Parathyroid adenoma (tissue), 2 donors: Measurements from ENCODE around the gene PPP3CB.

Source experiments
- H2AFZ ChIP-seq: fragments of 300-600 bp; sonication (generic); one replicate; pipeline ENCODE4 v1.7.0; 2017; ENCODE audit warnings: antibody characterized with exemption, mild to moderate bottlenecking
- H3K27ac ChIP-seq: fragments of 300-600 bp; sonication (generic); one replicate; pipeline ENCODE4 v1.7.0; 2017
- H3K27me3 ChIP-seq: fragments of 300-600 bp; sonication (generic); one replicate; pipeline ENCODE4 v1.7.0; 2017; ENCODE audit warnings: low read length; ENCODE audit not compliant: control insufficient read depth, insufficient read depth
- H3K36me3 ChIP-seq: fragments of 300-600 bp; sonication (generic); one replicate; pipeline ENCODE4 v1.7.0; 2017; ENCODE audit warnings: low read length; ENCODE audit not compliant: control insufficient read depth, insufficient read depth
- H3K4me1 ChIP-seq: fragments of 300-600 bp; sonication (generic); one replicate; pipeline ENCODE4 v1.7.0; 2017; ENCODE audit warnings: control low read depth
- H3K4me2 ChIP-seq: fragments of 300-600 bp; sonication (generic); one replicate; pipeline ENCODE4 v1.7.0; 2017; ENCODE audit warnings: low read length
- H3K4me3 ChIP-seq: fragments of 300-600 bp; sonication (generic); one replicate; pipeline ENCODE4 v1.7.0; 2017; ENCODE audit warnings: low read depth, low read length
- H3K79me2 ChIP-seq: fragments of 300-600 bp; sonication (generic); one replicate; pipeline ENCODE4 v1.7.0; 2017; ENCODE audit warnings: control low read depth
- H3K9ac ChIP-seq: fragments of 300-600 bp; sonication (generic); one replicate; pipeline ENCODE4 v1.7.0; 2017; ENCODE audit warnings: mild to moderate bottlenecking
- H3K9me3 ChIP-seq: fragments of 300-600 bp; sonication (generic); one replicate; pipeline ENCODE4 v1.7.0; 2017; ENCODE audit warnings: low read length; ENCODE audit not compliant: control insufficient read depth
- CTCF ChIP-seq: fragments of 300-600 bp; sonication (generic); IDR thresholded peaks from one replicate; pipeline ENCODE4 v1.7.0; 2017; ENCODE audit warnings: antibody characterized with exemption, mild to moderate bottlenecking
- donor health status: primary hyperparathyroidism.

PPP3CB gene

GRCh38 chr10:73388228-73388627 lies 107.6 kb downstream of the PPP3CB start:
- Histone ChIP-seq H3K27me3 (no peaks in the 10 kb centered on the region), H3K4me2 (no peak overlapping the region), H3K4me3 (no peak overlapping the region), H3K9me3 (no peaks in the 10 kb centered on the region), H3K9ac (no peak overlapping the region), H2AFZ (no peak overlapping the region), H3K27ac (no peak overlapping the region), H3K79me2 (peaks cover 27% of the 10 kb centered on the region), H3K36me3 (no peaks in the 10 kb centered on the region), H3K4me1 (no peaks in the 10 kb centered on the region)
- no peak for TF ChIP-seq CTCF

- Histone ChIP-seq H3K9me3 (no peaks in the 10 kb centered on the region), H3K4me3 (no peak overlapping the region), H3K4me2 (no peak overlapping the region), H2AFZ (no peak overlapping the region), H3K27me3 (no peaks in the 10 kb centered on the region), H3K79me2 (peaks cover 31% of the 10 kb centered on the region), H3K9ac (no peak overlapping the region), H3K27ac (no peak overlapping the region), H3K4me1 (no peaks in the 10 kb centered on the region), H3K36me3 (no peaks in the 10 kb centered on the region)
- TF ChIP-seq CTCF, result no peak
These were observed 109.2 kb downstream of the PPP3CB start for GRCh38 chr10:73386583-73386982.
